ENCODE measurements around the gene PTPRN2.
"Not testable (repeated sequence)": the region's sequence is repeated elsewhere in the genome, so short reads cannot be mapped to it uniquely, and the experiment has no call there.

PTPRN2 gene

GRCh38 chr7:157862731-157863130, 724.9 kb downstream of the PTPRN2 start:
- DNase-seq (ENCODE audit: low read depth in 4 of 4, low spot score in 1 of 4), result no peak

GRCh38 chr7:157861551-157861950, 726.1 kb downstream of the PTPRN2 start:
- no peak for DNase-seq (ENCODE audit: low read depth in 4 of 4, low spot score in 1 of 4)

- DNase-seq (ENCODE audit: low read depth in 4 of 4, low spot score in 1 of 4), result no peak
Observed at GRCh38 chr7:157861031-157861491, 726.6 kb downstream of the PTPRN2 start.

GRCh38 chr7:157860406-157860805, 727.2 kb downstream of the PTPRN2 start:
- no peak for DNase-seq (ENCODE audit: low read depth in 4 of 4, low spot score in 1 of 4)

- DNase-seq (ENCODE audit: low read depth in 4 of 4, low spot score in 1 of 4), result no peak
Observed at GRCh38 chr7:157859915-157860314, 727.7 kb downstream of the PTPRN2 start.

GRCh38 chr7:157857578-157858075, 730.0 kb downstream of the PTPRN2 start:
- no peak for DNase-seq (ENCODE audit: low read depth in 4 of 4, low spot score in 1 of 4)

- DNase-seq (ENCODE audit: low read depth in 4 of 4, low spot score in 1 of 4), result no peak
Observed at GRCh38 chr7:157856873-157857577, 730.6 kb downstream of the PTPRN2 start.

- DNase-seq (ENCODE audit: low read depth in 4 of 4, low spot score in 1 of 4), result no peak
Observed at GRCh38 chr7:157855452-157856213, 732.0 kb downstream of the PTPRN2 start.

- DNase-seq (ENCODE audit: low read depth in 4 of 4, low spot score in 1 of 4), result no peak
Observed at GRCh38 chr7:157855016-157855415, 732.6 kb downstream of the PTPRN2 start.

GRCh38 chr7:157854066-157854891, 733.3 kb downstream of the PTPRN2 start:
- no peak for DNase-seq (ENCODE audit: low read depth in 4 of 4, low spot score in 1 of 4)

- no peak for DNase-seq (ENCODE audit: low read depth in 4 of 4, low spot score in 1 of 4)
Observed at GRCh38 chr7:157853789-157854065, 733.9 kb downstream of the PTPRN2 start.

- no peak for DNase-seq (ENCODE audit: low read depth in 4 of 4, low spot score in 1 of 4)
Observed at GRCh38 chr7:157853076-157853788, 734.4 kb downstream of the PTPRN2 start.

GRCh38 chr7:157851501-157852067, 736.0 kb downstream of the PTPRN2 start:
- DNase-seq (ENCODE audit: low read depth in 4 of 4, low spot score in 1 of 4), result peak; percentile 31 to 75 (median 52)

GRCh38 chr7:157850481-157851444, 736.9 kb downstream of the PTPRN2 start:
- DNase-seq (ENCODE audit: low read depth in 4 of 4, low spot score in 1 of 4), result no peak

GRCh38 chr7:157849726-157850125, 737.9 kb downstream of the PTPRN2 start:
- DNase-seq (ENCODE audit: low read depth in 4 of 4, low spot score in 1 of 4), result no peak

- no peak for DNase-seq (ENCODE audit: low read depth in 4 of 4, low spot score in 1 of 4)
Observed at GRCh38 chr7:157849341-157849596, 738.4 kb downstream of the PTPRN2 start.

- no peak for DNase-seq (ENCODE audit: low read depth in 4 of 4, low spot score in 1 of 4)
Observed at GRCh38 chr7:157848508-157849340, 738.9 kb downstream of the PTPRN2 start.

- DNase-seq (ENCODE audit: low read depth in 4 of 4, low spot score in 1 of 4), result not testable (repeated sequence)
Observed at GRCh38 chr7:157847756-157848487, 739.7 kb downstream of the PTPRN2 start.
